HEK293 (cell line): ENCODE measurements around the gene FGD3.

Source experiments
- CTCF ChIA-PET: fragments of 350-600 bp; formaldehyde crosslinking; extraction: SDS; loops from one replicate; lab custom pipeline; 2021; ENCODE audit warnings: antibody characterized with exemption; lab: Yijun Ruan, JAX
- POLR2A ChIA-PET: fragments of 300-600 bp; formaldehyde crosslinking; extraction: SDS; loops from one replicate; lab custom pipeline; 2020; ENCODE audit warnings: antibody characterized with exemption, inconsistent platforms; lab: Yijun Ruan, JAX
- H3K27ac ChIP-seq: fragments of 200-500 bp; sonication (Bioruptor generic); 2 replicates; pipeline ENCODE4 v1.5.1; 2014; ENCODE audit warnings: low read depth, low read length, control low read depth, inconsistent platforms; ENCODE audit errors: extremely low read depth
- H3K36me3 ChIP-seq, 2 experiments: fragments of 200-500 bp in 1 of 2; sonication (Bioruptor generic) in 1 of 2; 1 replicate in 1 of 2; 2 replicates in 1 of 2; pipeline ENCODE4 v1.5.1; 2014 to 2017; ENCODE audit warnings: inconsistent platforms in 2 of 2, low read length in 2 of 2; ENCODE audit not compliant: control insufficient read depth in 2 of 2, insufficient read depth in 1 of 2
- H3K4me1 ChIP-seq: fragments of 200-500 bp; sonication (Bioruptor generic); 2 replicates; pipeline ENCODE4 v1.5.1; 2014; ENCODE audit warnings: mild to moderate bottlenecking, low read length, inconsistent platforms; ENCODE audit not compliant: control insufficient read depth, insufficient read depth
- H3K4me3 ChIP-seq: 2 replicates; pipeline ENCODE4 v1.5.1; 2011; ENCODE audit warnings: low read depth, mild to moderate bottlenecking, control low read depth, low read length, moderate library complexity
- H3K9me3 ChIP-seq: fragments of 200-500 bp; sonication (Bioruptor generic); 2 replicates; pipeline ENCODE4 v1.5.1; 2014; ENCODE audit warnings: low read depth, low read length, inconsistent platforms; ENCODE audit not compliant: control insufficient read depth, insufficient read depth
- AEBP2 ChIP-seq: fragments of 450-650 bp; formaldehyde crosslinking; IDR thresholded peaks from 2 replicates; pipeline ENCODE4 v1.5.1; 2016; ENCODE audit warnings: missing biosample characterization, missing genetic modification characterization, borderline replicate concordance
- GLI2 ChIP-seq: fragments of 450-650 bp; formaldehyde crosslinking; IDR thresholded peaks from 2 replicates; pipeline ENCODE4; 2017; ENCODE audit warnings: missing biosample characterization, missing genetic modification characterization, low read depth, borderline replicate concordance
- HOXC10 ChIP-seq: sonication (generic); formaldehyde crosslinking; IDR thresholded peaks from 2 replicates; pipeline ENCODE4 v1.8.1; 2023; ENCODE audit warnings: mild to moderate bottlenecking, missing genetic modification reagents
- KLF17 ChIP-seq: fragments of 450-650 bp; formaldehyde crosslinking; IDR thresholded peaks from 2 replicates; pipeline ENCODE4 v1.5.1; 2016; ENCODE audit warnings: missing biosample characterization, missing genetic modification characterization
- PRDM10 ChIP-seq: fragments of 450-650 bp; formaldehyde crosslinking; IDR thresholded peaks from 2 replicates; pipeline ENCODE4 v1.5.1; 2016; ENCODE audit warnings: missing biosample characterization, missing genetic modification characterization
- YY2 ChIP-seq: fragments of 450-650 bp; formaldehyde crosslinking; IDR thresholded peaks from 2 replicates; pipeline ENCODE4 v1.5.1; 2016; ENCODE audit warnings: missing biosample characterization, missing genetic modification characterization
- ZIC2 ChIP-seq: fragments of 450-650 bp; formaldehyde crosslinking; IDR thresholded peaks from 2 replicates; pipeline ENCODE4 v1.5.1; 2016; ENCODE audit warnings: missing biosample characterization, missing genetic modification characterization
- ZNF274 ChIP-seq, 2 experiments: fragments of 200-500 bp in 1 of 2; fragments of 450-650 bp in 1 of 2; sonication (Bioruptor generic) in 1 of 2; formaldehyde crosslinking in 1 of 2; IDR thresholded peaks; 2 replicates each; pipeline versions ENCODE4 v1.5.1 to v1.6.1; 2014 to 2016; ENCODE audit warnings: borderline replicate concordance in 1 of 2, inconsistent platforms in 1 of 2, low read length in 1 of 2, missing biosample characterization in 1 of 2, missing genetic modification characterization in 1 of 2
- ZNF596 ChIP-seq: fragments of 450-650 bp; IDR thresholded peaks from 2 replicates; pipeline ENCODE4 v1.5.0; 2018; ENCODE audit warnings: missing biosample characterization, mild to moderate bottlenecking, missing genetic modification characterization, moderate library complexity
- ZSCAN16 ChIP-seq: fragments of 450-650 bp; formaldehyde crosslinking; IDR thresholded peaks from 2 replicates; pipeline ENCODE4 v1.5.1; 2016; ENCODE audit warnings: missing biosample characterization, missing genetic modification characterization
- TF ChIP-seq, protein P1 (sequence below): fragments of 450-650 bp; formaldehyde crosslinking; IDR thresholded peaks from 2 replicates; pipeline ENCODE4 v1.5.1; 2017; ENCODE audit warnings: missing biosample characterization, mild to moderate bottlenecking, missing genetic modification characterization, moderate library complexity
- TF ChIP-seq, protein P2 (sequence below): fragments of 450-650 bp; formaldehyde crosslinking; IDR thresholded peaks from 2 replicates; pipeline ENCODE4 v1.5.1; 2016; ENCODE audit warnings: missing biosample characterization, missing genetic modification characterization, borderline replicate concordance

The FGD3 gene

DNA sequence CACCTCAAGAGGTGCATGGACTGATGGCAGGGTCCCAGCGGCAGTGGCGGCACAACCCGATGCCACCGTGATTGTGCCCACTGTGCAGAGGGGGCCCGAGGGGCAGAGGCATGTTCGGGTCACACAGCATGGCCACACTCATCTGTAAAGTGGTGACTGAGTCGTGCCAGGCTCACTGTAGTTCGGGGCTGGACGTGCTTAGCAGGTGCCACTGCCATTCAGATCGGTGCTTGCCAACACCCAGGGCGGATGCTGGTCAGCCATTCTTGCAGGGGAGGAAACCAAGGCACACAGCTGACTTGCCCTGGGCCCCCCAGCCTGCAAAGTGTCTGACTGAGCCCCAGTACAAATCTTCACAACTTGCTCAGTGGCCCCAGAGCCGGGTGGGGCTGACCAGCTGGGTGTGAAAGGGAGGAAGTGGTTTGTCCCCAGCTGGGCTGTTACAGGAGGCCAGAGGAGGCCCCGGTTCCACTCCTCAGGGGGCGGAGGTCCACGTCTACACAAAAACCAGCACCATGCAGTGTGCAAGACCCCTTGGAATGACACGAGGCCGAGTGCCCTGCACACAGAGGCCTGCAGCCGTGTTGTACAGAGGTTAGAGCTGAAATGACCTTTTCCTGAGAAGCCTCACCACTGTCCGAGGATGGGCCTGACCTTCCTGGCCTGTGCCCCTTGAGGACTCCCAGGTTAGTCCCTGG lies 17.9 kb downstream of the FGD3 start:
- no peak for TF ChIP-seq ZSCAN16 (tag by site-specific recombination)
- peak; percentile 12; the same call in 1 of the 2 replicates for TF ChIP-seq ZIC2 (tag by site-specific recombination)
- TF ChIP-seq PRDM10 (tag by site-specific recombination): no peak
- CTCF ChIA-PET: interaction anchor here (1.2 kb wide), 1 partner anchor 38 kb away, joined by 8 read pairs; no protein-coding TSS in a partner anchor
- H3K4me1 ChIP-seq: no peaks in the 10 kb centered on the region
- POLR2A ChIA-PET: no interaction called here
- no peak overlapping the region for H3K4me3 ChIP-seq
- H3K9me3 ChIP-seq: no peaks in the 10 kb centered on the region
- H3K36me3 ChIP-seq: no peaks in the 10 kb centered on the region
- H3K27ac ChIP-seq: no peak overlapping the region

DNA sequence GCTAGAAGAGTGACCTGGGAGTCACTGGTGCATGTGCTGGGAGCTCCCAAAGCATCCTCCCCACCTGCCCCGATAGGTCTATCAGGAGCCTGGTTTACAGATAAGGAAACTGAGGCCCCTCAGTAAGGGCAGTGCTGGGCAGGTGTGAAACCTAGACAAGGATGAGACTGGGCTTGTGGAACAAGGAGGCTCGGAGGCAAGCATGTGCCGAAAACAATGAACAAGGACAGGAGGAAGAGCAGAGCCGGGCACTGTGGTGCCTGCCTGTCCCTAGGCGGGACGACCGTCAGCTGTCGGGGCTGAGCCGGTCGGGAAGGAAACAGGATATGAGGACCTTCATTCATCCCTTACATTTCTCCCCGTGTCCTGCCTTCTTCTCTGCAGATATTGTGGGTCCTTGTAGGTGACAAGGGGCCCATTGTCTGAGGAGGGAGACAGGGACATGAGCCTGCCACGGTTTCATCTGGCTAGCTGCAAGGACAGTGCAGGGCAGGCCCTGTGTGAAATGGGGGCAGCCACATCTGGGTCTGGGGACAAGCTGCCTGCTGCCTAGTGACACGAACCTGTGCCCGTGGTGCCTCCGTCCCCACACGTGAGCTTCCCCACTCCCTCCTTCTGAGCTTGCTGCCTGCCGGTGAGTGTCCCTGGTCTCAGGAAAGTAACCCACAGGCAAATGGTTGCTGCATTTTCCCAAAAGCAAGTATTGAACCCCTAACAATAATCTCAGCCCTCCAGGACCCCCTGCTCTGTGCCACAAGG lies 18.6 kb downstream of the FGD3 start:
- no peak overlapping the region for H3K4me3 ChIP-seq
- ChIA-PET CTCF (interaction anchor here (0.6 to 1.2 kb wide), 2 partner anchors 13 to 37 kb away, joined by 3 to 8 read pairs; no protein-coding TSS in a partner anchor), POLR2A (no interaction called here)
- no peaks in the 10 kb centered on the region for H3K36me3 ChIP-seq
- H3K9me3 ChIP-seq: no peaks in the 10 kb centered on the region
- TF ChIP-seq, protein P1, sequence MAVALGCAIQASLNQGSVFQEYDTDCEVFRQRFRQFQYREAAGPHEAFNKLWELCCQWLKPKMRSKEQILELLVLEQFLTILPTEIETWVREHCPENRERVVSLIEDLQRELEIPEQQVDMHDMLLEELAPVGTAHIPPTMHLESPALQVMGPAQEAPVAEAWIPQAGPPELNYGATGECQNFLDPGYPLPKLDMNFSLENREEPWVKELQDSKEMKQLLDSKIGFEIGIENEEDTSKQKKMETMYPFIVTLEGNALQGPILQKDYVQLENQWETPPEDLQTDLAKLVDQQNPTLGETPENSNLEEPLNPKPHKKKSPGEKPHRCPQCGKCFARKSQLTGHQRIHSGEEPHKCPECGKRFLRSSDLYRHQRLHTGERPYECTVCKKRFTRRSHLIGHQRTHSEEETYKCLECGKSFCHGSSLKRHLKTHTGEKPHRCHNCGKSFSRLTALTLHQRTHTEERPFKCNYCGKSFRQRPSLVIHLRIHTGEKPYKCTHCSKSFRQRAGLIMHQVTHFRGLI (tag by site-specific recombination): no peak
- TF ChIP-seq GLI2 (no peak), HOXC10 (CRISPR knock-in tag) (no peak)
- H3K27ac ChIP-seq: no peak overlapping the region
- no peaks in the 10 kb centered on the region for H3K4me1 ChIP-seq

DNA sequence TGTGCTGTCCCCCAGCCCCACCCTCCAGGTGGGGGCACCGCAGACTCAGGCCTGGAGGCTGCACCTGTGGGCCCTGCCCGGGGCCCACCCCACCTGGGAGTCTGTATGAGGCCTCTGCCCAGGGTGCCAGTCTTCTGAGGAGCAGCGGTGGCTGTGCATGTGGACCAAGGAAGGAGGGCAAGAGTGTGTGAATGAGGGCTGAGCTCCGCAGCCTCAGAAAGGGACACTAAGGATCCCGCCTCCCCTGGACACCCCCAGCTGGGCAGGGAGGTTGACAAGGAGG lies 19.1 kb downstream of the FGD3 start:
- no peaks in the 10 kb centered on the region for H3K36me3 ChIP-seq
- TF ChIP-seq KLF17 (tag by site-specific recombination): no peak
- TF ChIP-seq, protein P2, sequence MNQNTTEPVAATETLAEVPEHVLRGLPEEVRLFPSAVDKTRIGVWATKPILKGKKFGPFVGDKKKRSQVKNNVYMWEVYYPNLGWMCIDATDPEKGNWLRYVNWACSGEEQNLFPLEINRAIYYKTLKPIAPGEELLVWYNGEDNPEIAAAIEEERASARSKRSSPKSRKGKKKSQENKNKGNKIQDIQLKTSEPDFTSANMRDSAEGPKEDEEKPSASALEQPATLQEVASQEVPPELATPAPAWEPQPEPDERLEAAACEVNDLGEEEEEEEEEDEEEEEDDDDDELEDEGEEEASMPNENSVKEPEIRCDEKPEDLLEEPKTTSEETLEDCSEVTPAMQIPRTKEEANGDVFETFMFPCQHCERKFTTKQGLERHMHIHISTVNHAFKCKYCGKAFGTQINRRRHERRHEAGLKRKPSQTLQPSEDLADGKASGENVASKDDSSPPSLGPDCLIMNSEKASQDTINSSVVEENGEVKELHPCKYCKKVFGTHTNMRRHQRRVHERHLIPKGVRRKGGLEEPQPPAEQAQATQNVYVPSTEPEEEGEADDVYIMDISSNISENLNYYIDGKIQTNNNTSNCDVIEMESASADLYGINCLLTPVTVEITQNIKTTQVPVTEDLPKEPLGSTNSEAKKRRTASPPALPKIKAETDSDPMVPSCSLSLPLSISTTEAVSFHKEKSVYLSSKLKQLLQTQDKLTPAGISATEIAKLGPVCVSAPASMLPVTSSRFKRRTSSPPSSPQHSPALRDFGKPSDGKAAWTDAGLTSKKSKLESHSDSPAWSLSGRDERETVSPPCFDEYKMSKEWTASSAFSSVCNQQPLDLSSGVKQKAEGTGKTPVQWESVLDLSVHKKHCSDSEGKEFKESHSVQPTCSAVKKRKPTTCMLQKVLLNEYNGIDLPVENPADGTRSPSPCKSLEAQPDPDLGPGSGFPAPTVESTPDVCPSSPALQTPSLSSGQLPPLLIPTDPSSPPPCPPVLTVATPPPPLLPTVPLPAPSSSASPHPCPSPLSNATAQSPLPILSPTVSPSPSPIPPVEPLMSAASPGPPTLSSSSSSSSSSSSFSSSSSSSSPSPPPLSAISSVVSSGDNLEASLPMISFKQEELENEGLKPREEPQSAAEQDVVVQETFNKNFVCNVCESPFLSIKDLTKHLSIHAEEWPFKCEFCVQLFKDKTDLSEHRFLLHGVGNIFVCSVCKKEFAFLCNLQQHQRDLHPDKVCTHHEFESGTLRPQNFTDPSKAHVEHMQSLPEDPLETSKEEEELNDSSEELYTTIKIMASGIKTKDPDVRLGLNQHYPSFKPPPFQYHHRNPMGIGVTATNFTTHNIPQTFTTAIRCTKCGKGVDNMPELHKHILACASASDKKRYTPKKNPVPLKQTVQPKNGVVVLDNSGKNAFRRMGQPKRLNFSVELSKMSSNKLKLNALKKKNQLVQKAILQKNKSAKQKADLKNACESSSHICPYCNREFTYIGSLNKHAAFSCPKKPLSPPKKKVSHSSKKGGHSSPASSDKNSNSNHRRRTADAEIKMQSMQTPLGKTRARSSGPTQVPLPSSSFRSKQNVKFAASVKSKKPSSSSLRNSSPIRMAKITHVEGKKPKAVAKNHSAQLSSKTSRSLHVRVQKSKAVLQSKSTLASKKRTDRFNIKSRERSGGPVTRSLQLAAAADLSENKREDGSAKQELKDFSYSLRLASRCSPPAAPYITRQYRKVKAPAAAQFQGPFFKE (tag by site-specific recombination): no peak
- no peak for TF ChIP-seq ZNF596 (tag by site-specific recombination)
- TF ChIP-seq AEBP2 (tag by site-specific recombination): no peak
- TF ChIP-seq ZNF274 (IDR thresholded peaks at IDR 0.05; ENCODE audit: low read length): no peak
- TF ChIP-seq ZNF274 (tag by site-specific recombination; IDR thresholded peaks at IDR 0.05; ENCODE audit: borderline replicate concordance): no peak
- no peak for TF ChIP-seq YY2 (tag by site-specific recombination)
- ChIA-PET CTCF (no interaction called here), POLR2A (interaction anchor here (0.6 kb wide), 1 partner anchor 376 kb away, joined by 3 read pairs; no protein-coding TSS in a partner anchor)
- H3K4me1 ChIP-seq: no peaks in the 10 kb centered on the region
- no peaks in the 10 kb centered on the region for H3K9me3 ChIP-seq
- H3K4me3 ChIP-seq: no peak overlapping the region
- H3K27ac ChIP-seq: no peak overlapping the region
